Hair follicular keratinocyte (primary cell): ENCODE measurements around the gene ZC3H6. TPM values are rescaled to one million over a fixed set of nuclear protein-coding genes. Genes with fewer than 3 reads are reported as not detected.

ENCODE experiments used
- total RNA-seq: library from RNA; depleted of rRNA; stranded (reverse); fragments of >200 nt; gene quantifications from 2 replicates; pipeline ENCODE4 v1.2.3, GENCODE V29; 2015

The ZC3H6 gene
- total RNA-seq = 1.1 and 2.4 TPM in 2 replicates

GRCh38 chr2:112275311-112275886, at the start of gene ZC3H6:
TSS of gene ZC3H6 (plus strand) at chr2:112275597. CDS start at chr2:112275995, 398 bp downstream.

GRCh38 chr2:112254466-112255240, 20.7 kb upstream of the ZC3H6 start, which contains the start of gene ZC3H8:
TSS of gene ZC3H8 (minus strand) at chr2:112255042. CDS start at chr2:112254981, 61 bp downstream.

Other genes starting within 250 kb of the ZC3H6 start
- 15.1 and 21.6 TPM in 2 replicates for gene TMEM87B, start 220.3 kb upstream of the ZC3H6 start, total RNA-seq
- 0.23 TPM in 1 of 2 replicates, not detected in the other for gene FBLN7, start 137.2 kb upstream of the ZC3H6 start, total RNA-seq
- 7.6 and 8.3 TPM in 2 replicates for gene ZC3H8, start 20.6 kb upstream of the ZC3H6 start, total RNA-seq
- gene RGPD8, start 158.0 kb downstream of the ZC3H6 start, total RNA-seq = 3.2 and 3.6 TPM in 2 replicates
- gene TTL, start 206.6 kb downstream of the ZC3H6 start, total RNA-seq = 35.7 and 38.7 TPM in 2 replicates